Heart left ventricle (tissue), 16 donors: ENCODE results near the gene OR51A7. TPM values are rescaled to one million over a fixed set of nuclear protein-coding genes. Genes with fewer than 3 reads are reported as not detected.
"Not testable (repeated sequence)": the region's sequence is repeated elsewhere in the genome, so short reads cannot be mapped to it uniquely, and the experiment has no call there.

Experiments used
- ATAC-seq, 4 donors: fragments of 200-7000 bp; cut with Tn5 transposase; one replicate each; pipeline ENCODE4 v1.9.1; 2020 to 2022; ENCODE audit warnings: moderate library complexity in 4 of 4, mild to moderate bottlenecking in 3 of 4, moderate number of reproducible peaks in 1 of 4
- DNase-seq, 5 donors: peaks; one replicate each; pipeline ENCODE4 v3.0.0-alpha.2; 2020
- H3K27ac ChIP-seq, 12 donors: fragments of 200-600 bp; sonication (generic) in 4 of 12; one replicate each; pipeline versions ENCODE4 v1.5.0 to v1.8.0; 2016 to 2022; ENCODE audit warnings: mild to moderate bottlenecking in 2 of 12
- H3K27me3 ChIP-seq, 9 donors: fragments of 200-600 bp; sonication (generic) in 2 of 9; one replicate each; pipeline versions ENCODE4 v1.5.1 to v1.8.0; 2016 to 2022; ENCODE audit warnings: mild to moderate bottlenecking in 3 of 9
- H3K36me3 ChIP-seq, 9 donors: fragments of 200-600 bp; sonication (generic) in 2 of 9; one replicate each; pipeline versions ENCODE4 v1.5.0 to v1.8.0; 2018 to 2022; ENCODE audit warnings: mild to moderate bottlenecking in 2 of 9
- H3K4me1 ChIP-seq, 12 donors: fragments of 200-600 bp; sonication (generic) in 4 of 12; one replicate each; pipeline versions ENCODE4 v1.5.0 to v1.8.0; 2016 to 2022; ENCODE audit warnings: mild to moderate bottlenecking in 3 of 12
- H3K4me3 ChIP-seq, 12 donors: fragments of 200-600 bp; sonication (generic) in 4 of 12; one replicate each; pipeline versions ENCODE4 v1.5.0 to v1.8.0; 2017 to 2022; ENCODE audit warnings: mild to moderate bottlenecking in 9 of 12, moderate library complexity in 4 of 12
- H3K9me3 ChIP-seq, 12 donors: fragments of 200-600 bp; sonication (generic) in 4 of 12; one replicate each; pipeline versions ENCODE4 v1.5.0 to v1.8.0; 2016 to 2022; ENCODE audit warnings: mild to moderate bottlenecking in 1 of 12
- CTCF ChIP-seq, 12 donors: fragments of 200-600 bp; sonication (generic) in 4 of 12; IDR thresholded peaks; one replicate each; pipeline versions ENCODE4 v1.5.0 to v1.8.0; 2018 to 2022; ENCODE audit warnings: antibody characterized with exemption in 12 of 12, mild to moderate bottlenecking in 5 of 12
- POLR2A ChIP-seq, 2 donors: fragments of 450-650 bp; IDR thresholded peaks; one replicate each; pipeline ENCODE4 v1.6.1; 2017; ENCODE audit warnings: antibody characterized with exemption in 2 of 2, mild to moderate bottlenecking in 2 of 2, moderate library complexity in 2 of 2
- WGBS, 4 donors: extraction: QIAGEN DNeasy Blood & Tissue Kit in 2 of 4; methylation state at CpG; one replicate each; pipeline versions ENCODE4 v1.1.5 to v1.1.7; 2013 to 2018; 5-methylcytosine and 5-hydroxymethylcytosine counted together
- intact Hi-C, 10 donors: fragments of 100-400 bp; cut with DNase I; formaldehyde crosslinking; loops; one replicate each; pipeline versions ENCODE4 v1.11.1 to v1.14.2; 2022
- long read RNA-seq, 3 donors: library from polyadenylated mRNA; unstranded; transcript quantifications; one replicate each; pipeline ENCODE4 v2.0.0, GENCODE V29; 2020 to 2021
- polyA plus RNA-seq, 2 donors: library from polyadenylated mRNA; stranded (reverse); fragments of 200-250 nt; gene quantifications; one replicate each; pipeline ENCODE4 v1.2.3, GENCODE V29; 2013
- total RNA-seq, 9 donors: library from RNA; depleted of rRNA in 2 of 9; stranded (reverse); fragments of >200 nt in 2 of 9; fragmentation: NEBNext Ultra II Directional in 3 of 9; extraction: Animal tissue kit (Norgen Biotek cat#: 25700) in 3 of 9; gene quantifications; one replicate each; pipeline versions ENCODE4 v1.1.0 to v1.2.4, GENCODE V29; 2016 to 2023
- donor health status: ischemic (EF 13 %, LVEDD 7.1; RV severe dilation, severe dysfunction).
- donor health status: healthy with polysubstance abuse.
- donor health status: DM: no; HTN: yes; CAD: no.
- donor health status: DM: no; HTN: no; CAD: no.
- donor health status: ischemic (EF 25% LVEDD 6.9; RV normal size, moderate dysfunction).
- donor health status: ischemic (EF 25% LVEDD 5.7; RV mildly dilated, moderate dysfunction).
- donor health status: healthy.
- donor health status: DM: yes; HTN: yes; CAD: no.
- donor health status: ischemic (EF 35%, LVEDD 5.7; RV mildly dilated, moderate dysfunction).
- donor health status: nonischemic (EF 11% LVEDD 7.7; RV severe dilation, severe dysfunction).
- donor health status: DM: yes; HTN: yes; CAD: no.
- donor health status: PGD.
- donor health status: ischemic (EF 29% LVEDD 5.4; RV normal size, mild dysfunction).
- donor health status: nonischemic (EF 23%, LVEDD 6.1; RV moderate dilation, normal function).

OR51A7 gene
- total RNA-seq (not detected), polyA plus RNA-seq (not detected)
- long read RNA-seq, donor 1, result 0 reads
- long read RNA-seq, donor 2, result 0 reads
- long read RNA-seq, donor 3, result 0 reads

- intact Hi-C loops, result no loop called here
- ATAC-seq (no peak), DNase-seq (no peak)
- no peaks in the 10 kb centered on the region for H3K36me3 ChIP-seq
- H3K4me1 ChIP-seq, result no peaks in the 10 kb centered on the region
- H3K4me3 ChIP-seq, result no peak within 1 kb of the TSS
- no peak within 1 kb of the TSS for H3K27ac ChIP-seq
- peaks cover 0 to under 1% (median 0%) of the 10 kb centered on the region in 12 donors for H3K9me3 ChIP-seq
- TF ChIP-seq POLR2A (IDR thresholded peaks at IDR 0.05) (no peak), CTCF (IDR thresholded peaks at IDR 0.05) (no peak)
- H3K27me3 ChIP-seq, result no peaks in the 10 kb centered on the region
Measured at GRCh38 chr11:4903484-4903883, at the start of gene OR51A7. Gene OR51A7, plus strand, starts transcription at chr11:4903783. Its CDS starts 3,587 bp downstream, at chr11:4907370.

- H3K4me3 ChIP-seq, ATAC-seq, H3K36me3 ChIP-seq, H3K27ac ChIP-seq, intact Hi-C loops, H3K27me3 ChIP-seq, H3K9me3 ChIP-seq, DNase-seq: not testable (repeated sequence)
- WGBS, 4 donors, result 86 to 95% (median 91%) methylated on average over 4 to 7 of the region's 7 CpGs
- peaks cover 0 to 12% (median 0%) of the 10 kb centered on the region in 12 donors for H3K4me1 ChIP-seq
Measured at GRCh38 chr11:4854286-4854685, 49.3 kb upstream of the OR51A7 start.

GRCh38 chr11:4862447-4863236 lies 40.9 kb upstream of the OR51A7 start:
- ATAC-seq, result no peak
- intact Hi-C loops, result no loop called here
- TF ChIP-seq POLR2A (IDR thresholded peaks at IDR 0.05) (no peak), CTCF (IDR thresholded peaks at IDR 0.05) (no peak)

GRCh38 chr11:4863876-4864275 lies 39.7 kb upstream of the OR51A7 start:
- WGBS, 4 donors, result 24 to 43% (median 38%) methylated on average over 4 of the region's 4 CpGs
- H3K27ac ChIP-seq, result no peak overlapping the region
- no peak overlapping the region for H3K4me3 ChIP-seq
- intact Hi-C loops, result no loop called here
- H3K36me3 ChIP-seq, result no peaks in the 10 kb centered on the region
- H3K4me1 ChIP-seq, result peaks cover 0 to 5% (median 0%) of the 10 kb centered on the region in 12 donors
- ATAC-seq (peak; percentile 57 to 70 (median 61)), DNase-seq (no peak)
- TF ChIP-seq POLR2A (IDR thresholded peaks at IDR 0.05), result no peak
- TF ChIP-seq CTCF (IDR thresholded peaks at IDR 0.05), result no peak
- no peaks in the 10 kb centered on the region for H3K27me3 ChIP-seq
- peaks cover 0 to 6% (median 0%) of the 10 kb centered on the region in 12 donors for H3K9me3 ChIP-seq

More at GRCh38 chr11:4862447-4863236, 40.9 kb upstream of the OR51A7 start:
- Histone ChIP-seq H3K27me3 (no peaks in the 10 kb centered on the region), H3K4me1 (peaks cover 0 to 5% (median 0%) of the 10 kb centered on the region in 12 donors), H3K27ac (no peak overlapping the region), H3K36me3 (no peaks in the 10 kb centered on the region), H3K9me3 (peaks cover 0 to 6% (median 0%) of the 10 kb centered on the region in 12 donors), H3K4me3 (no peak overlapping the region)
- no peak for DNase-seq
